GM12878 (cell line): Measurements from ENCODE around the gene HBZ. TPM values are rescaled to one million over a fixed set of nuclear protein-coding genes. Genes with fewer than 3 reads are reported as not detected.

ENCODE experiments used
- ATAC-seq: fragments of 200-7000 bp; cut with Tn5 transposase; 3 replicates; pipeline ENCODE4 v1.9.1; 2020; ENCODE audit warnings: mild to moderate bottlenecking, moderate library complexity
- BruUV-seq: library from RNA; stranded (reverse); fragments of 400-500 nt; replicated peaks from 2 replicates; lab custom pipeline; 2021; lab: Mats Ljungman, UMichigan
- CTCF ChIA-PET: fragments of 300-600 bp; sonication (Branson Sonifier 250); formaldehyde crosslinking; extraction: SDS; loops from one replicate; lab custom pipeline; 2021; ENCODE audit warnings: inconsistent platforms; lab: Yijun Ruan, JAX
- POLR2A ChIA-PET: fragments of 350-600 bp; formaldehyde crosslinking; extraction: SDS; loops from one replicate; lab custom pipeline; 2021; ENCODE audit warnings: inconsistent platforms; lab: Charles Lee
- RAD21 ChIA-PET: fragments of 300-600 bp; sonication (Branson Sonifier 250); formaldehyde crosslinking; loops from one replicate; lab custom pipeline; 2023; ENCODE audit warnings: antibody characterized with exemption; ENCODE audit not compliant: unreplicated experiment; lab: Charles Lee
- SMC1A ChIA-PET: fragments of 300-600 bp; sonication (Branson Sonifier 250); formaldehyde crosslinking; loops from one replicate; lab custom pipeline; 2023; ENCODE audit not compliant: unreplicated experiment, uncharacterized antibody; lab: Charles Lee
- DNase-seq: peaks from one replicate; pipeline ENCODE4 v3.0.0-alpha.2; 2011; ENCODE audit warnings: low read depth, low spot score
- FAIRE-seq: peaks from 3 replicates; lab custom pipeline; 2011; peaks lifted over from hg19 to GRCh38; lab: Jason Lieb, UNC
- H2AFZ ChIP-seq: 2 replicates; pipeline ENCODE4 v1.6.0; 2011; ENCODE audit warnings: low read depth, low read length, control low read depth; ENCODE audit not compliant: control insufficient read depth
- H3K27ac ChIP-seq: 2 replicates; pipeline ENCODE4 v1.5.1; 2011; ENCODE audit warnings: control low read depth; ENCODE audit not compliant: control insufficient read depth, insufficient read depth
- H3K27me3 ChIP-seq, 2 experiments: replicated peaks in 1 of 2; 2 replicates each; pipeline versions ENCODE4 v1.6.0 to v1.6.1; 2011; ENCODE audit warnings: low read length in 1 of 2; ENCODE audit not compliant: control insufficient read depth in 2 of 2, insufficient read depth in 2 of 2
- H3K36me3 ChIP-seq, 2 experiments: 2 replicates each; pipeline ENCODE4 v1.5.1; 2011; ENCODE audit warnings: low read length in 1 of 2; ENCODE audit not compliant: control insufficient read depth in 2 of 2, insufficient read depth in 2 of 2
- H3K4me1 ChIP-seq: 2 replicates; pipeline ENCODE4 v1.6.1; 2011; ENCODE audit warnings: mild to moderate bottlenecking, low read length, moderate library complexity, mixed read lengths; ENCODE audit not compliant: control insufficient read depth, insufficient read depth
- H3K4me2 ChIP-seq: 2 replicates; pipeline ENCODE4 v1.6.0; 2011; ENCODE audit warnings: control low read depth; ENCODE audit not compliant: control insufficient read depth, insufficient read depth
- H3K4me3 ChIP-seq: fragments of 200-600 bp; sonication (generic); 2 replicates; pipeline ENCODE4 v1.5.1; 2016
- H3K79me2 ChIP-seq: 2 replicates; pipeline ENCODE4 v1.6.0; 2011; ENCODE audit warnings: low read length; ENCODE audit not compliant: control insufficient read depth, insufficient read depth
- H3K9ac ChIP-seq: 2 replicates; pipeline ENCODE4 v1.8.0; 2011; ENCODE audit warnings: low read length, control low read depth, mixed read lengths; ENCODE audit not compliant: control insufficient read depth, insufficient read depth
- H3K9me3 ChIP-seq: replicated peaks from 3 replicates; pipeline ENCODE4 v1.5.1; 2011; ENCODE audit warnings: mild to moderate bottlenecking, low read length; ENCODE audit not compliant: control insufficient read depth, insufficient read depth
- H4K20me1 ChIP-seq: 2 replicates; pipeline ENCODE4 v1.6.0; 2011; ENCODE audit not compliant: control insufficient read depth, insufficient read depth
- EED ChIP-seq: sonication (generic); IDR thresholded peaks from 2 replicates; pipeline ENCODE4 v1.6.1; 2016; ENCODE audit warnings: antibody characterized with exemption, low read depth
- ETV6 ChIP-seq, 2 experiments: fragments of 450-650 bp in 1 of 2; IDR thresholded peaks in 1 of 2; conservative IDR thresholded peaks in 1 of 2; 2 replicates each; pipeline ENCODE4 v1.6.1; 2014; ENCODE audit warnings: antibody characterized with exemption in 1 of 2, borderline replicate concordance in 1 of 2, low read depth in 1 of 2, mild to moderate bottlenecking in 1 of 2, moderate library complexity in 1 of 2
- EZH2 ChIP-seq: IDR thresholded peaks from 2 replicates; pipeline ENCODE4 v1.6.1; 2012; ENCODE audit warnings: low read depth, mild to moderate bottlenecking, control low read depth, inconsistent platforms, low read length, borderline replicate concordance; ENCODE audit not compliant: control insufficient read depth
- NFYA ChIP-seq: IDR thresholded peaks from 2 replicates; pipeline ENCODE4 v1.6.1; 2011; ENCODE audit warnings: low read depth, mild to moderate bottlenecking, low read length, improper control_type of control experiment, borderline replicate concordance
- YY1 ChIP-seq: IDR thresholded peaks from 2 replicates; pipeline ENCODE4 v1.6.1; 2011; ENCODE audit warnings: low read depth, mild to moderate bottlenecking, low read length
- WGBS: methylation state at CpG from one replicate; pipeline ENCODE4 v1.1.6; 2016; ENCODE audit warnings: low lambda C conversion rate; ENCODE audit not compliant: insufficient replicate concordance, insufficient coverage; ENCODE audit errors: missing lambda C conversion rate; 5-methylcytosine and 5-hydroxymethylcytosine counted together
- in situ Hi-C: fragments of 300-500 bp; cut with MboI; formaldehyde crosslinking; loops from 9 replicates; pipeline ENCODE4 v1.14.3; 2018; ENCODE audit warnings: mixed read lengths
- intact Hi-C: fragments of 100-400 bp; cut with micrococcal nuclease; formaldehyde crosslinking; loops from one replicate; pipeline ENCODE4 v1.14.2; 2022; ENCODE audit not compliant: unreplicated experiment
- polyA plus RNA-seq, 11 experiments: library from polyadenylated mRNA; depleted of rRNA in 4 of 11; unstranded in 6 of 11; stranded (reverse) in 5 of 11; fragments of >200 nt; fragmentation: Nextera tagmentation in 4 of 11; fragmentation: Illumina TruSeq in 1 of 11; extraction: Ambion mirVana in 4 of 11; extraction: Trizol in 1 of 11; gene quantifications; 1 replicate in 1 of 11; 2 replicates in 10 of 11; pipeline versions ENCODE4 v1.2.1 to v1.2.3, GENCODE V29; 2011 to 2016; ENCODE audit warnings: inconsistent platforms in 2 of 11, missing spikeins in 2 of 11, low read depth in 1 of 11
- total RNA-seq, 4 experiments: library from RNA; depleted of rRNA in 3 of 4; stranded (reverse); fragments of >200 nt in 3 of 4; fragmentation: Illumina TruSeq in 1 of 4; extraction: Trizol in 1 of 4; gene quantifications; 2 replicates each; pipeline versions ENCODE4 v1.2.1 to v1.2.3, GENCODE V29; 2013 to 2021
- TF ChIP-seq, protein P1 (sequence below): fragments of 450-650 bp; IDR thresholded peaks from 2 replicates; pipeline ENCODE4 v1.6.1; 2018; ENCODE audit warnings: mild to moderate bottlenecking, low read depth, moderate library complexity; ENCODE audit not compliant: partially characterized antibody
- TF ChIP-seq, protein P2 (sequence below): fragments of 450-650 bp; IDR thresholded peaks from 2 replicates; pipeline ENCODE4 v1.6.1; 2014; ENCODE audit warnings: mild to moderate bottlenecking
- TF ChIP-seq, protein P3 (sequence below): IDR thresholded peaks from 2 replicates; pipeline ENCODE4 v1.6.1; 2011; ENCODE audit warnings: borderline replicate concordance, low read depth, mild to moderate bottlenecking, moderate library complexity, mixed read lengths, low read length; ENCODE audit not compliant: insufficient read depth; ENCODE audit errors: extremely low read length

Gene HBZ
- total and polyA plus RNA-seq, 10 of the 15 experiments (the other 5 are each of a cell fraction or from before 2014, with no cell fraction given): 0.49 TPM; not detected in 9

DNA sequence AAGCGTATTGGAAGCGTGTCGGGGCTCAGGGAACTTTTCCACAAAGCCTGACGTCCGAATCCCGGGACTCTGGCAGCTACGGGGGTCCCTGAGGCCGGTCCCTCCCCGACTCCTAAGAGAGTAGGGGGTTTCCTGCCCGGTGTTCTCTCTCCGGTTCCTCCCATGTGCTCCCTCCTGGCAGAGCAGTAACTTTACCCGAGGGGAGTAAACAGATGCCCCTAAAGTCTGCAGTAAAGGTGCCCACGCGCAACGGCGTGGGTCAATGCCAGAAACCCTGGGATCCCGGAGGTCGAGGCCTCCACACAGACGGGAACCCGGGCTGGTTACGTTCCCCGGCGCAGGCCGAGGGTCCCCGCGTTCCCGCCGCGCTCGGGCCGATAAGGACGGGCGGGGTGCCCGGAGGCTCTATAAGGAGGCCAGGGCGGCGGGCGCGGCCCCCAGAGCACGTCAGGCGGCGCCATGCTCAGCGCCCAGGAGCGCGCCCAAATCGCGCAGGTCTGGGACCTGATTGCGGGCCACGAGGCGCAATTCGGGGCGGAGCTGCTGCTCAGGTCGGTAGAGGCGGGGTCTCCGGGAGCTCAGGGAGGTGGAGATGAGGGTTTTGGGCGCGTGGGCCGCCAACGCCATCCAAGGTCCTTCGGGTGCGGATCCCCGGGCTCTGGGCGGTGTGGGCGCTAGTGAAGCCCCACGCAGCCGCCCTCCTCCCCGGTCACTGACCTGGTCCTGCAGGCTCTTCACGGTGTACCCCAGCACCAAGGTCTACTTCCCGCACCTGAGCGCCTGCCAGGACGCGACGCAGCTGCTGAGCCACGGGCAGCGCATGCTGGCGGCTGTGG, 13.3 kb downstream of the HBZ start, which contains the start of gene HBM:
Gene HBM, plus strand, starts transcription at position 440 of the 836 bp plus-strand sequence. Its CDS starts 20 bp downstream, at position 460.
- in situ Hi-C loops: no loop called here
- RAD21 ChIA-PET: no interaction called here
- no peak within 1 kb of the TSS for H3K9ac ChIP-seq
- BruUV-seq: no TSS peak
- no peaks in the 10 kb centered on the region for H3K79me2 ChIP-seq
- ATAC-seq (no peak; the same call in 1 of the 3 replicates), DNase-seq (no peak), FAIRE-seq (no peak)
- SMC1A ChIA-PET: no interaction called here
- peaks cover 3% of the 10 kb centered on the region; the same call in 1 of the 2 replicates for H3K4me1 ChIP-seq
- peak within 1 kb of the TSS; percentile 50; the same call in 1 of the 2 replicates for H3K4me2 ChIP-seq
- no peak within 1 kb of the TSS for H3K4me3 ChIP-seq
- intact Hi-C loops: no loop called here
- POLR2A ChIA-PET: no interaction called here
- H3K27ac ChIP-seq: no peak within 1 kb of the TSS
- WGBS: 28% methylated on average over 73 of the region's 75 CpGs
- CTCF ChIA-PET: interaction anchor here (1.3 kb wide), 1 partner anchor 59 kb away, joined by 3 read pairs; no protein-coding TSS in a partner anchor
- no peaks in the 10 kb centered on the region for H3K36me3 ChIP-seq
- no peaks in the 10 kb centered on the region for H4K20me1 ChIP-seq
- peaks cover 9 to 24% of the 10 kb centered on the region in 2 experiments for H3K27me3 ChIP-seq
- TF ChIP-seq EZH2 (0 out of 2 replicates have a peak, but pooled peaks have one; percentile 49), ETV6 (conservative IDR thresholded peaks at IDR 0.05 in 1 of 2, IDR thresholded peaks at IDR 0.05 in 1 of 2; ENCODE audit: borderline replicate concordance in 1 of 2, low read depth in 1 of 2) (no peak), NFYA (no peak), YY1 (no peak), EED (no peak)
- TF ChIP-seq, protein P1, sequence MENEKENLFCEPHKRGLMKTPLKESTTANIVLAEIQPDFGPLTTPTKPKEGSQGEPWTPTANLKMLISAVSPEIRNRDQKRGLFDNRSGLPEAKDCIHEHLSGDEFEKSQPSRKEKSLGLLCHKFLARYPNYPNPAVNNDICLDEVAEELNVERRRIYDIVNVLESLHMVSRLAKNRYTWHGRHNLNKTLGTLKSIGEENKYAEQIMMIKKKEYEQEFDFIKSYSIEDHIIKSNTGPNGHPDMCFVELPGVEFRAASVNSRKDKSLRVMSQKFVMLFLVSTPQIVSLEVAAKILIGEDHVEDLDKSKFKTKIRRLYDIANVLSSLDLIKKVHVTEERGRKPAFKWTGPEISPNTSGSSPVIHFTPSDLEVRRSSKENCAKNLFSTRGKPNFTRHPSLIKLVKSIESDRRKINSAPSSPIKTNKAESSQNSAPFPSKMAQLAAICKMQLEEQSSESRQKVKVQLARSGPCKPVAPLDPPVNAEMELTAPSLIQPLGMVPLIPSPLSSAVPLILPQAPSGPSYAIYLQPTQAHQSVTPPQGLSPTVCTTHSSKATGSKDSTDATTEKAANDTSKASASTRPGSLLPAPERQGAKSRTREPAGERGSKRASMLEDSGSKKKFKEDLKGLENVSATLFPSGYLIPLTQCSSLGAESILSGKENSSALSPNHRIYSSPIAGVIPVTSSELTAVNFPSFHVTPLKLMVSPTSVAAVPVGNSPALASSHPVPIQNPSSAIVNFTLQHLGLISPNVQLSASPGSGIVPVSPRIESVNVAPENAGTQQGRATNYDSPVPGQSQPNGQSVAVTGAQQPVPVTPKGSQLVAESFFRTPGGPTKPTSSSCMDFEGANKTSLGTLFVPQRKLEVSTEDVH: no peak
- TF ChIP-seq, protein P2, sequence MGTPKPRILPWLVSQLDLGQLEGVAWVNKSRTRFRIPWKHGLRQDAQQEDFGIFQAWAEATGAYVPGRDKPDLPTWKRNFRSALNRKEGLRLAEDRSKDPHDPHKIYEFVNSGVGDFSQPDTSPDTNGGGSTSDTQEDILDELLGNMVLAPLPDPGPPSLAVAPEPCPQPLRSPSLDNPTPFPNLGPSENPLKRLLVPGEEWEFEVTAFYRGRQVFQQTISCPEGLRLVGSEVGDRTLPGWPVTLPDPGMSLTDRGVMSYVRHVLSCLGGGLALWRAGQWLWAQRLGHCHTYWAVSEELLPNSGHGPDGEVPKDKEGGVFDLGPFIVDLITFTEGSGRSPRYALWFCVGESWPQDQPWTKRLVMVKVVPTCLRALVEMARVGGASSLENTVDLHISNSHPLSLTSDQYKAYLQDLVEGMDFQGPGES: no peak
- TF ChIP-seq, protein P3, sequence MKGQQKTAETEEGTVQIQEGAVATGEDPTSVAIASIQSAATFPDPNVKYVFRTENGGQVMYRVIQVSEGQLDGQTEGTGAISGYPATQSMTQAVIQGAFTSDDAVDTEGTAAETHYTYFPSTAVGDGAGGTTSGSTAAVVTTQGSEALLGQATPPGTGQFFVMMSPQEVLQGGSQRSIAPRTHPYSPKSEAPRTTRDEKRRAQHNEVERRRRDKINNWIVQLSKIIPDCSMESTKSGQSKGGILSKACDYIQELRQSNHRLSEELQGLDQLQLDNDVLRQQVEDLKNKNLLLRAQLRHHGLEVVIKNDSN: peak; percentile 12
- TF ChIP-seq, all 136 proteins: peak for 2
- no peaks in the 10 kb centered on the region for H3K9me3 ChIP-seq
- H2AFZ ChIP-seq: no peak within 1 kb of the TSS
